ENCODE measurements around the gene RNU6-9.

Gene RNU6-9

DNA sequence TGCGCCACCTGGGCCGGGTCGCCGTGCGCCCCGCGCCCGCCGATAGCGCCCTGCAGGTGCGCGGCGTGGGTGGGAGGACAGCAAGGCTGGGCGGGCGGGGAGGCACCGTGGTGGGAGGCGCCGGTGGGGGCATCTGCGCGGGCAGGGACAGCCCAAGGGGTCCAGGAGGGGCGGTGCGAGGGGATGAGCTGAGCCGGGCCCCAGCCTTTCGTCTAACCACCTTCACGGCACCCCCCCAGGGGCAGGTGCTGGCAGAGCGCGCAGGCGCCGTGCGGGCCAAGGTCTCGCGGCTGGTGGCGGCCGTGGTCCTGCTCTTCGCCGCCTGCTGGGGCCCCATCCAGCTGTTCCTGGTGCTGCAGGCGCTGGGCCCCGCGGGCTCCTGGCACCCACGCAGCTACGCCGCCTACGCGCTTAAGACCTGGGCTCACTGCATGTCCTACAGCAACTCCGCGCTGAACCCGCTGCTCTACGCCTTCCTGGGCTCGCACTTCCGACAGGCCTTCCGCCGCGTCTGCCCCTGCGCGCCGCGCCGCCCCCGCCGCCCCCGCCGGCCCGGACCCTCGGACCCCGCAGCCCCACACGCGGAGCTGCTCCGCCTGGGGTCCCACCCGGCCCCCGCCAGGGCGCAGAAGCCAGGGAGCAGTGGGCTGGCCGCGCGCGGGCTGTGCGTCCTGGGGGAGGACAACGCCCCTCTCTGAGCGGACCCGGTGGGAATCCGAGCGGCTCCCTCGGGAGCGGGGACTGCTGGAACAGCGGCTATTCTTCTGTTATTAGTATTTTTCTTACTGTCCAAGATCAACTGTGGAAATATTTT lies 27.0 kb downstream of the RNU6-9 start:
- no peak for DNase-seq (ENCODE audit: low read depth)
- H3K4me3 ChIP-seq (ENCODE audit: control insufficient read depth, low read depth, low read length) = no peak overlapping the region; the same call in 1 of the 2 replicates
- TF ChIP-seq, protein P1, sequence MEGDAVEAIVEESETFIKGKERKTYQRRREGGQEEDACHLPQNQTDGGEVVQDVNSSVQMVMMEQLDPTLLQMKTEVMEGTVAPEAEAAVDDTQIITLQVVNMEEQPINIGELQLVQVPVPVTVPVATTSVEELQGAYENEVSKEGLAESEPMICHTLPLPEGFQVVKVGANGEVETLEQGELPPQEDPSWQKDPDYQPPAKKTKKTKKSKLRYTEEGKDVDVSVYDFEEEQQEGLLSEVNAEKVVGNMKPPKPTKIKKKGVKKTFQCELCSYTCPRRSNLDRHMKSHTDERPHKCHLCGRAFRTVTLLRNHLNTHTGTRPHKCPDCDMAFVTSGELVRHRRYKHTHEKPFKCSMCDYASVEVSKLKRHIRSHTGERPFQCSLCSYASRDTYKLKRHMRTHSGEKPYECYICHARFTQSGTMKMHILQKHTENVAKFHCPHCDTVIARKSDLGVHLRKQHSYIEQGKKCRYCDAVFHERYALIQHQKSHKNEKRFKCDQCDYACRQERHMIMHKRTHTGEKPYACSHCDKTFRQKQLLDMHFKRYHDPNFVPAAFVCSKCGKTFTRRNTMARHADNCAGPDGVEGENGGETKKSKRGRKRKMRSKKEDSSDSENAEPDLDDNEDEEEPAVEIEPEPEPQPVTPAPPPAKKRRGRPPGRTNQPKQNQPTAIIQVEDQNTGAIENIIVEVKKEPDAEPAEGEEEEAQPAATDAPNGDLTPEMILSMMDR (IDR thresholded peaks at IDR 0.05; ENCODE audit: control insufficient read depth, insufficient read depth, low read depth, low read length, missing control alignments) = no peak

DNA sequence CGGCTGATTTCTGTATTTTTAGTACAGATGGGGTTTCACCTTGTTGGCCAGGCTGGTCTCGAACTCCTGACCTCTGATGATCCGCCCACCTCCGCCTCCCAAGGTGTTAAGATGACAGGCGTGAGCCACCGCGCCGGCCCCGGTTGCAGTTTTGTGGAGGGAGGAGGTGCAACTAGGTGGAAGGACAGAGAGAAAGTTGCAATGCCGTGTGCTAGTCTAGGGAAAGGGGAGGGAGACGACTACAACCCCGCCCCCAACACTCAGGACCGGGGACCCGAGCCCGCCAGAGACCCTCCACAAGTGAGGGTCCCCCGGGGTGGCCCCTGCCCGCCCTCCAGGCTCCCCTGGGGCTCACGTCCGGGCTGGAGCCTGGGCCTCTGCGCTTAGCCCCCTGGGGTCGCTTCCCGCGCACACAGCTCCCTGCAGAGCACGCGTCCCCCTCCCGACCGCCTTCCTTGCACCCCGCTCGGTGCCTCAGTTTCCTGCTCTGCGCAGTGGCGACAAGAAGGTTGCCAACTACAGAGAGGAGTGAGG lies 31.3 kb downstream of the RNU6-9 start:
- no peak for DNase-seq (ENCODE audit: low read depth)
- peak overlapping the region; percentile 67 for H3K4me3 ChIP-seq (ENCODE audit: control insufficient read depth, low read depth, low read length)
- TF ChIP-seq, protein P1 (IDR thresholded peaks at IDR 0.05; ENCODE audit: control insufficient read depth, insufficient read depth, low read depth, low read length, missing control alignments) = no peak

DNA sequence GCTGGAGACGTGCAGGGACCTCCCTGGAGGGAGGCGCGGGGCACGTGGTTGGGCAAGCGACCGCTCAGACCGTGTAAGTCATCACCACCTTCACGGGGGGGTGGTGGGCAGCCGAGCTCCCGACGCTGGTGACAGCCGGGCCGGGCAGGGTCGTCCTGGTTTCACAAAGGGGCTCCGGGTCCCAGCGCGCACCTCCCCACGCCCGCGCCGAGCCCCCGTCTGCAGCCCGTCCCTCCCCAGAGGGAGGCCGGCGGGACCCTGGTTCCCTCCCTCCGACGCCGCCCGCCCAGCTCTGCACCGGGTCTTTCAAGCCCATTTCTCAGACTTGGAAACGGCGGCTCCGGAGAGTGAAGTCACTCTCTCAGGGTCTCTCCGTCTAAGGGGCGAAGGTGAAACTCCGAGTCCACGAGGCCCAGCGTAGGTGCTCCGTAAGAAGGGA lies 31.8 kb downstream of the RNU6-9 start:
- no peak for DNase-seq (ENCODE audit: low read depth)
- TF ChIP-seq, protein P1 (IDR thresholded peaks at IDR 0.05; ENCODE audit: control insufficient read depth, insufficient read depth, low read depth, low read length, missing control alignments) = no peak
- H3K4me3 ChIP-seq (ENCODE audit: control insufficient read depth, low read depth, low read length) = peak overlapping the region; percentile 67

DNA sequence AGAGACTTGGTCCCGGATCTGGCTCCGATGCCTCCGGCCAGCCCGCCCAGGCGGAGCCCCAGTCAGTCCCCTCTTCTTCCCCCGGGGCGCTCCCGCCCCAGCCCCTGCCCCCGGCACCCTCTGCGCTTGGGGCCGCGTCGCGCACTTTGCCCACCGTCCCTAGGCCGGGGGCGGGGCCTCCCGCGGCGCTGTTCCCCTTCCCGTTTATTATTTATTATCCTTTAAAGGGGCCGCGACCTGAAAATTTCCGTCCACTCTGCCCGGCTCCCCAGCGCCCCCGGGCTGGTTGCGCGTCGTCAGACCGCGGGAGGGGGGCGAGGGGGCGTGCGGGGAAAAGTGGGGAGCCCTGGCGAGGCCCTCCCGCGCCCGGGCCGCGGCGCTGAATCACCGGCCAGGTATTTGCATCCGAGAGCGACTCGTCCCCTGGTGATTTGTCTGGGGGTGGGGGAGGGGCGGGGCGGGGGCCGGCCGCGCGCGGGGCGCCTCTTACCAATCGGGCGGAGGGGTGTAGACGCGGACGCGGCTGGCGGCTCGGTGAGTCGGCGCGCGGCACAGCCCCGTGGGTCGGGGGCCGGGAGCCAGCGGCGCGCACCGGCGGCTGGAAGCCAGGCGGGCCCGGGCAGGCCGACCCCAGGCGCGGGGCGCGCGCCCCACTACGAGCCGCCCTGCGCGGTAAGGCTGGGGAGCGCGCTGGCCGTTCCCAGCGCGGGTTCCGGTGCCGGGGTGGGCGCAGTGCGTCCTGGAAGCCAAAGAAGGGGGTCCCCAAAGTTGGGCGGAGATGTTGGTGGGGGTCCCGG lies 32.4 kb downstream of the RNU6-9 start, which contains the start of gene ARID3A:
Gene ARID3A, plus strand, starts transcription at position 510 of the 797 bp plus-strand sequence. CDS start 3,494 bp downstream, outside the sequence.
- TF ChIP-seq, protein P1 (IDR thresholded peaks at IDR 0.05; ENCODE audit: control insufficient read depth, insufficient read depth, low read depth, low read length, missing control alignments) = no peak
- peak within 1 kb of the TSS; percentile 67 for H3K4me3 ChIP-seq (ENCODE audit: control insufficient read depth, low read depth, low read length)
- peak; percentile 14 for DNase-seq (ENCODE audit: low read depth)

DNA sequence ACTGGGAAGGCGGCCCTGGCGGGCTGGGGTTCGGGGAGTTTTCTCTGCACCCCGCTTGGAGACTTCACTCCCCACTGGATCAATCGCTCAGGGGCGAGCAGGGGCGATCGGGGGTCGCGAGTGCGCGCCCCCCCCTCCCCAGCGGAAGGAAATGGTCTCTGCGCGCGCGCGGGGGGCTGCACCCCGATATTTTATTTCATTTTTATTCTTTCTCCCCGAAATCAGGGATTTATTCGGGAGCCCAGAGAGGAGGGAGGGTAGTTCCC lies 33.0 kb downstream of the RNU6-9 start:
- H3K4me3 ChIP-seq (ENCODE audit: control insufficient read depth, low read depth, low read length) = peak overlapping the region; percentile 67
- TF ChIP-seq, protein P1 (IDR thresholded peaks at IDR 0.05; ENCODE audit: control insufficient read depth, insufficient read depth, low read depth, low read length, missing control alignments) = no peak
- no peak for DNase-seq (ENCODE audit: low read depth)

DNA sequence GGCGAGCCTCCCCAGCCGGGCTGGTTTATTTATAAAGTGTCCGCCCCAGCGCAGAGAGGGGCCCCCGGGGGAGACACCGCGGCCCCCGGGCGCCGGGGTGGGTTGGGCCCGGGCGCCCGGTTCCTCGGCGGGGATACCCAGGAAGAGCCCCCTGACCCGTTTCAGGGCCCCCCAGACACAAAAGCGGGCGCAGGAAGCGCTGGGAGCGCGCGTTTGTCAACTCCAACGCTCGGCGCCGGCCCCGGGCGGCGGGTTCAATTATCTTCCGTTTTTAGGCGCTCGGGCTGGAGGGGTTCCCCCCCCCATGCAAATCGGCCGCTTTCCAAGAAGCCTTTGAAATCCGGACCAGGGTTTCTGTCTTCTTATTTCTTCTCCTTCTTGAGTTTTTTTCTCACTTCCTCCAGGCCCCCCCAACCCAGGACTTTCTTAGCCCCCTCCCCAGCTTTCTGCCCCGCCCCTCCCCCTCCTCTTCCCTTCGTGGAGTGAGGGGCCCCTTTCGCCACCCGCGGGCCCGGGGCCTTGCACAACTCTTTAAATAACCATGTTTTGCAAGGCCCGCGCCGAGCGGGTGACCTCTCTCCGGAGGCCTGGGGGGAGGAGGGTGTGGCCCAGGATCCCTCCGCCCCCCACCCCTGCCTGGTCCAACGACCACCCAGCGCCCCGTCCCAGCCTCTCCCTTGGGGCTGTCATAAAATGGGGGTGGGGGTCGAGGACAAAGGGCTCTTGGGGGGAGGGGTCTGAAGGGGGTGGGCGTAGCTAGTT lies 33.5 kb downstream of the RNU6-9 start:
- no peak for DNase-seq (ENCODE audit: low read depth)
- TF ChIP-seq, protein P1 (IDR thresholded peaks at IDR 0.05; ENCODE audit: control insufficient read depth, insufficient read depth, low read depth, low read length, missing control alignments) = no peak
- H3K4me3 ChIP-seq (ENCODE audit: control insufficient read depth, low read depth, low read length) = peak overlapping the region; percentile 67
